ENCODE data around the gene LBR. TPM values are rescaled to one million over a fixed set of nuclear protein-coding genes. Genes with fewer than 3 reads are reported as not detected.

Gene LBR
- total RNA-seq, 4 donors from 2014 or later, result 36.3 to 75.1 (median 45.1) TPM

- no peak for DNase-seq
- Histone ChIP-seq H3K9me3 (no peaks in the 10 kb centered on the region), H3K4me1 (peaks cover 0 to 27% (median 4%) of the 10 kb centered on the region in 4 donors), H3K4me3 (no peak overlapping the region), H3K27ac (peak overlapping the region in 1 of 4 donors; percentile 55), H3K27me3 (no peaks in the 10 kb centered on the region), H3K36me3 (no peaks in the 10 kb centered on the region)
- no peak for TF ChIP-seq CTCF (IDR thresholded peaks at IDR 0.05)
- TF ChIP-seq POLR2A (IDR thresholded peaks at IDR 0.05), result no peak
Observed at GRCh38 chr1:225464851-225465792, 37.3 kb upstream of the LBR start.

- TF ChIP-seq CTCF (IDR thresholded peaks at IDR 0.05), result no peak
- no peak for TF ChIP-seq POLR2A (IDR thresholded peaks at IDR 0.05)
- Histone ChIP-seq H3K4me3 (no peak overlapping the region), H3K4me1 (peaks cover 0 to 30% (median 4%) of the 10 kb centered on the region in 4 donors), H3K36me3 (no peaks in the 10 kb centered on the region), H3K9me3 (no peaks in the 10 kb centered on the region), H3K27me3 (no peaks in the 10 kb centered on the region), H3K27ac (peak overlapping the region in 1 of 4 donors; percentile 55)
- DNase-seq, result peak in 1 of 3 donors; percentile 43
Observed at GRCh38 chr1:225462714-225463574, 35.1 kb upstream of the LBR start.

DNA sequence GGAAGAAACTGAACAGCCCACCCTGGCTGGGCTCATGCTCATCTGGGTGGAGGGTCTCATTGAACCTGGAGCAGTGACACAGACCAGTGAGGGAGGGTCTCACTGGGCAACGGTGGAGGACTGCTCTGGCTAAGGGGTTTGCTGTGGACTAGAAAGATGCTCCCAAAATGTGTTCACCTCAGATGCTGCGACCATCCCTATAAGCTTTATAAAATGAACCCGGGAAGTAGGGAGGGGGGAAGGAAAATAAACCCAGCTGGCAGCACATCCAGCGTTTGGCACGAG lies 34.5 kb upstream of the LBR start:
- Histone ChIP-seq H3K9me3 (no peaks in the 10 kb centered on the region), H3K4me1 (peaks cover 0 to 30% (median 4%) of the 10 kb centered on the region in 4 donors), H3K27me3 (no peaks in the 10 kb centered on the region), H3K27ac (peak overlapping the region in 1 of 4 donors; percentile 55), H3K36me3 (no peaks in the 10 kb centered on the region), H3K4me3 (no peak overlapping the region)
- peak in 1 of 3 donors; percentile 42 for DNase-seq
- no peak for TF ChIP-seq CTCF (IDR thresholded peaks at IDR 0.05)
- no peak for TF ChIP-seq POLR2A (IDR thresholded peaks at IDR 0.05)

GRCh38 chr1:225461533-225462428 lies 33.9 kb upstream of the LBR start:
- Histone ChIP-seq H3K4me1 (peaks cover 0 to 30% (median 3%) of the 10 kb centered on the region in 4 donors), H3K27me3 (no peaks in the 10 kb centered on the region), H3K27ac (peak overlapping the region in 1 of 4 donors; percentile 55), H3K36me3 (no peaks in the 10 kb centered on the region), H3K9me3 (no peaks in the 10 kb centered on the region), H3K4me3 (no peak overlapping the region)
- peak in 1 of 3 donors; percentile 42 for DNase-seq
- TF ChIP-seq POLR2A (IDR thresholded peaks at IDR 0.05) (no peak), CTCF (IDR thresholded peaks at IDR 0.05) (no peak)
